Stomach (tissue), 4 donors: ENCODE results near the gene NLRP5.

Experiments used
- CTCF ChIP-seq, 7 experiments: fragments of 450-650 bp in 4 of 7; fragments of 200-600 bp in 3 of 7; sonication (generic) in 3 of 7; IDR thresholded peaks; one replicate each; pipeline ENCODE4 v1.5.1; 2016 to 2019; ENCODE audit warnings: antibody characterized with exemption in 7 of 7, control low read depth in 2 of 7, mild to moderate bottlenecking in 1 of 7
- EP300 ChIP-seq: sonication (generic); formaldehyde crosslinking; IDR thresholded peaks from one replicate; pipeline ENCODE4 v1.6.1; 2017; ENCODE audit warnings: antibody characterized with exemption
- POLR2A ChIP-seq, 4 donors: fragments of 450-650 bp; IDR thresholded peaks; one replicate each; pipeline ENCODE4 v1.6.1; 2016; ENCODE audit warnings: antibody characterized with exemption in 4 of 4, control low read depth in 2 of 4, mild to moderate bottlenecking in 1 of 4, moderate library complexity in 1 of 4
- POLR2AphosphoS5 ChIP-seq, 3 donors: sonication (generic); formaldehyde crosslinking; IDR thresholded peaks; one replicate each; pipeline ENCODE4 v1.6.1; 2016; ENCODE audit warnings: antibody characterized with exemption in 3 of 3

GRCh38 chr19:55973982-55974381, 12.6 kb upstream of the NLRP5 start:
- no peak for TF ChIP-seq POLR2A (IDR thresholded peaks at IDR 0.05)
- no peak for TF ChIP-seq CTCF (IDR thresholded peaks at IDR 0.05)
- no peak for TF ChIP-seq EP300
- no peak for TF ChIP-seq POLR2AphosphoS5 (IDR thresholded peaks at IDR 0.05)
